ENCODE results near the gene MDM4. TPM values are rescaled to one million over a fixed set of nuclear protein-coding genes. Genes with fewer than 3 reads are reported as not detected.

The MDM4 gene
- total and polyA plus RNA-seq, 2 donors (not counting 1 experiment from before 2014, with no cell fraction given) = 46.6 to 374 TPM

DNA sequence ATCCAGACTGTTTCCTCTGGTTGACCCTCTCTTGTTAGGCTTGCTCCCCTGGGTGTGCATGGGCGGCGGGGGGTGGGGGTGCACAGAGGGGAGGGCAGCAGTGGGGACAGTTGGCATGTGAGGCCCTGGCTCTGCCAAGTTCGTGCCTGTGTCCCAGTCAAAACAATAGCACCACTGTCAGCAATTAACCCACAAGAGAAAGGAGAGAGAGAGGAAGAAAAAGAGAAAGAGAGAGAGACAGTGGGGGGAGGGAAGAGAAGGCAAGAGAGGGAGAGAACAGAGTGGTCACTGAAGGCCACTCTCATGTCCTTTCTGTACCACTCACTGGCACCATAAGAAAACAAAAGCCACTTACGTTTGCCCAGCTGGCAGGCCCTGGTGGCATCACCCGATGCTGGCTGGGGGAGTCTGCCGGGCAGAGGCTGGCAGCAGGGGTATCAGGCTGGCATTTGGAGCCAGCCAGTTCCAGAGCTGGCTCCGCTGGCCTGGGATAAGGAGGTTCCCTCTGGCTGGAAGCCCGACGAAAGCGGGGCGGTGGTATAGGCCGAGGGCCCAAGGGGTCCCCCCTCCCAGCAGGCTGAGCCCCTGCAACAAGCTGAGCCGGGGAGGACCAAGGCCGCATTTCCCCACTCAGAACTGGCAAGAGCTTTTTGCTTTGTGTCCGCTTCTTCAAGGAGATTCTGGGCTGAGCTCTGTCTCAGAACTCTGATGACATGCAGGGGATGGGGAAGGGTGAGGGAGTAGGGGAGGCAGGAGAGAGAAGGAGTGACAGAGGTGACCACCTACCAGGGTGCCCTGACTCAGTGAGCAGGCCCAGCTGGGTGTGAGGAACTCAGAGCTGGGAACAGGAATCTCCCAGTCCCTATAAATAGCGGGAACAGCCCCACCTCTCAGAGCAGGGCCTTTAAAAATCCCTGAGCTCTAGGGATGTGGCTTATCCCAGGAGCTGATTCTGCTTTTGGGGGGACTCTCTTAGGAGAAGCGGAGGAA is 49.5 kb upstream of the MDM4 start:
- Histone ChIP-seq H3K27me3 (replicated peaks in 1 of 4; ENCODE audit: control extremely low read depth in 1 of 4, control insufficient read depth in 3 of 4, insufficient read depth in 4 of 4, low read length in 3 of 4) (no peaks in the 10 kb centered on the region), H3K4me1 (ENCODE audit: control insufficient read depth in 2 of 2, insufficient read depth in 2 of 2, low read length in 2 of 2) (peaks cover 68 to 70% of the 10 kb centered on the region in 2 donors), H2AFZ (ENCODE audit: insufficient read depth, low read depth, low read length, poor library complexity, severe bottlenecking) (peak overlapping the region; percentile 10), H4K20me1 (ENCODE audit: control insufficient read depth, insufficient read depth, low read length, poor library complexity, severe bottlenecking) (peaks cover 8% of the 10 kb centered on the region), H3K4me3 (ENCODE audit: control extremely low read depth in 1 of 5, extremely low read depth in 1 of 5, insufficient read depth in 1 of 5, low read depth in 2 of 5, low read length in 4 of 5) (peak overlapping the region in 1 of 5 experiments; percentile 25), H3K79me2 (ENCODE audit: control insufficient read depth, insufficient read depth, low read length) (peaks cover 56% of the 10 kb centered on the region), H3K9me3 (ENCODE audit: control extremely low read depth in 1 of 3, control insufficient read depth in 2 of 3, insufficient read depth in 1 of 3, low read length in 2 of 3) (no peaks in the 10 kb centered on the region), H3K9ac (ENCODE audit: low read length) (peak overlapping the region; percentile 11), H3K36me3 (replicated peaks in 1 of 2; ENCODE audit: control extremely low read depth in 1 of 2, control insufficient read depth in 1 of 2, extremely low read depth in 1 of 2, insufficient read depth in 2 of 2, low read length in 1 of 2) (peaks cover 0 to 31% of the 10 kb centered on the region in 2 experiments), H3K4me2 (replicated peaks; ENCODE audit: low read depth, low read length, poor library complexity, severe bottlenecking) (peak overlapping the region; percentile 68), H3K27ac (ENCODE audit: low read length in 2 of 2) (peak overlapping the region; percentile 57 to 72)
- no peaks in the 10 kb centered on the region for H3K27me3 Mint-ChIP-seq
- H3K4me1 Mint-ChIP-seq = peaks cover 76% of the 10 kb centered on the region
- POLR2A ChIA-PET = interaction anchor here (0.6 to 2.5 kb wide), 14 partner anchors 9 to 56 kb away, joined by 3 to 17 read pairs (median 5); partner anchors contain the start of gene PIK3C2B
- no peak for DNase-seq
- peak overlapping the region; percentile 95 for H3K27ac Mint-ChIP-seq
- CTCF ChIA-PET = interaction anchor here (0.6 to 43.9 kb wide), 11 partner anchors 12 to 68 kb away, joined by 3 to 1884 read pairs (median 7); partner anchors contain the start of gene PIK3C2B
- intact Hi-C loops (cut with micrococcal nuclease) = loop anchor here (1.0 kb wide), 2 partner anchors 12 to 28 kb away; partner anchors contain the start of gene PIK3C2B
- WGBS (ENCODE audit: insufficient coverage) = 92% methylated on average over 12 of the region's 17 CpGs
- TF ChIP-seq EZH2 (IDR thresholded peaks at IDR 0.05; ENCODE audit: borderline replicate concordance, insufficient read depth, low read depth, low read length, poor library complexity, severe bottlenecking) = no peak
- TF ChIP-seq, protein P1, sequence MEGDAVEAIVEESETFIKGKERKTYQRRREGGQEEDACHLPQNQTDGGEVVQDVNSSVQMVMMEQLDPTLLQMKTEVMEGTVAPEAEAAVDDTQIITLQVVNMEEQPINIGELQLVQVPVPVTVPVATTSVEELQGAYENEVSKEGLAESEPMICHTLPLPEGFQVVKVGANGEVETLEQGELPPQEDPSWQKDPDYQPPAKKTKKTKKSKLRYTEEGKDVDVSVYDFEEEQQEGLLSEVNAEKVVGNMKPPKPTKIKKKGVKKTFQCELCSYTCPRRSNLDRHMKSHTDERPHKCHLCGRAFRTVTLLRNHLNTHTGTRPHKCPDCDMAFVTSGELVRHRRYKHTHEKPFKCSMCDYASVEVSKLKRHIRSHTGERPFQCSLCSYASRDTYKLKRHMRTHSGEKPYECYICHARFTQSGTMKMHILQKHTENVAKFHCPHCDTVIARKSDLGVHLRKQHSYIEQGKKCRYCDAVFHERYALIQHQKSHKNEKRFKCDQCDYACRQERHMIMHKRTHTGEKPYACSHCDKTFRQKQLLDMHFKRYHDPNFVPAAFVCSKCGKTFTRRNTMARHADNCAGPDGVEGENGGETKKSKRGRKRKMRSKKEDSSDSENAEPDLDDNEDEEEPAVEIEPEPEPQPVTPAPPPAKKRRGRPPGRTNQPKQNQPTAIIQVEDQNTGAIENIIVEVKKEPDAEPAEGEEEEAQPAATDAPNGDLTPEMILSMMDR (IDR thresholded peaks at IDR 0.05) = no peak
- ATAC-seq (ENCODE audit: low read depth) = no peak
- no peaks in the 10 kb centered on the region for H3K9me3 Mint-ChIP-seq (ENCODE audit: insufficient read depth)
- H3K4me3 Mint-ChIP-seq = peak overlapping the region; percentile 80
